GM21717 (cell line): ENCODE results near the gene ANAPC10.
"Not testable (repeated sequence)": the region's sequence is repeated elsewhere in the genome, so short reads cannot be mapped to it uniquely, and the experiment has no call there.

ENCODE experiments used
- ATAC-seq: cut with Tn5 transposase; IDR thresholded peaks from one replicate; pipeline ENCODE4 v1.9.1; 2021; ENCODE audit warnings: mild to moderate bottlenecking, moderate library complexity; ENCODE audit not compliant: unreplicated experiment

Gene ANAPC10

GRCh38 chr4:145012841-145013240 is 85.2 kb downstream of the ANAPC10 start:
- ATAC-seq: no peak

- no peak for ATAC-seq
Measured at GRCh38 chr4:145011636-145012035, 86.4 kb downstream of the ANAPC10 start.

- ATAC-seq: not testable (repeated sequence)
Measured at GRCh38 chr4:145010315-145010714, 87.7 kb downstream of the ANAPC10 start.

GRCh38 chr4:145003675-145004074 is 94.3 kb downstream of the ANAPC10 start:
- ATAC-seq: no peak

- ATAC-seq: no peak
Measured at GRCh38 chr4:145001635-145002034, 96.4 kb downstream of the ANAPC10 start.

- not testable (repeated sequence) for ATAC-seq
Measured at GRCh38 chr4:145000656-145001055, 97.3 kb downstream of the ANAPC10 start.

- no peak for ATAC-seq
Measured at GRCh38 chr4:144989306-144989705, 108.7 kb downstream of the ANAPC10 start.

- ATAC-seq: no peak
Measured at GRCh38 chr4:144985531-144985930, 112.5 kb downstream of the ANAPC10 start.

GRCh38 chr4:144985014-144985413 is 113.0 kb downstream of the ANAPC10 start:
- no peak for ATAC-seq

GRCh38 chr4:144984241-144984640 is 113.8 kb downstream of the ANAPC10 start:
- ATAC-seq: no peak

- ATAC-seq: no peak
Measured at GRCh38 chr4:144975718-144976117, 122.3 kb downstream of the ANAPC10 start.

GRCh38 chr4:144970597-144970996 is 127.4 kb downstream of the ANAPC10 start:
- ATAC-seq: peak; percentile 83

- ATAC-seq: no peak
Measured at GRCh38 chr4:144969821-144970220, 128.2 kb downstream of the ANAPC10 start.

GRCh38 chr4:144968606-144969005 is 129.4 kb downstream of the ANAPC10 start:
- no peak for ATAC-seq

GRCh38 chr4:144967161-144967560 is 130.8 kb downstream of the ANAPC10 start:
- peak; percentile 75 for ATAC-seq

- no peak for ATAC-seq
Measured at GRCh38 chr4:144962300-144962699, 135.7 kb downstream of the ANAPC10 start.

GRCh38 chr4:144955104-144955503 is 142.9 kb downstream of the ANAPC10 start:
- no peak for ATAC-seq

- no peak for ATAC-seq
Measured at GRCh38 chr4:144954230-144954629, 143.8 kb downstream of the ANAPC10 start.

GRCh38 chr4:144948421-144948820 is 149.6 kb downstream of the ANAPC10 start:
- ATAC-seq: no peak

GRCh38 chr4:144948009-144948408 is 150.0 kb downstream of the ANAPC10 start:
- no peak for ATAC-seq
